ENCODE measurements around the gene TULP3. TPM values are rescaled to one million over a fixed set of nuclear protein-coding genes. Genes with fewer than 3 reads are reported as not detected.

The TULP3 gene
- total and polyA plus RNA-seq, 2 donors (not counting 1 experiment from before 2014, with no cell fraction given) = 39.3 to 47.0 TPM

DNA sequence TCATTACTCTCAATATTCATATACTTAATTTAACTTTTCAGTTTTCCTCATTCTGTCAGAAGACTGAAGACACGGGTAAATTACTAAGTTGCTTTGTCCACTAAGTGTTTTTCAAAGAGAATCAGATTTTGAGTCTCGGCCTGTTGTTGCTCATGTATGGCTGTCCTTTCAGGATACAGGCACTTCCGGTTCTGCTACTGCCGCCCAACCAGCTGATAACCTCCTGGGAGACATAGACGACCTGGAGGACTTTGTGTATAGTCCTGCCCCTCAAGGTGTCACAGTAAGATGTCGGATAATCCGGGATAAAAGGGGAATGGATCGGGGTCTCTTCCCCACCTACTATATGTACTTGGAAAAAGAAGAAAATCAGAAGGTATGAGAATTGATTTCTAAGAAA is 40.2 kb downstream of the TULP3 start:
- Histone ChIP-seq H3K36me3 (ENCODE audit: control insufficient read depth, insufficient read depth, low read length) (peaks cover 6% of the 10 kb centered on the region), H3K4me3 (replicated peaks in 1 of 4; ENCODE audit: control extremely low read depth in 1 of 4, insufficient read depth in 1 of 4, low read depth in 3 of 4, low read length in 4 of 4) (no peak overlapping the region), H3K27ac (ENCODE audit: insufficient read depth, low read length) (no peak overlapping the region), H3K4me2 (ENCODE audit: extremely low read depth, insufficient read depth, low read length) (no peak overlapping the region), H3K9ac (ENCODE audit: insufficient read depth, low read length) (no peak overlapping the region), H4K20me1 (ENCODE audit: control insufficient read depth, extremely low read depth, insufficient read depth, low read length) (no peaks in the 10 kb centered on the region), H3K9me3 (ENCODE audit: control insufficient read depth, insufficient read depth, low read depth, low read length) (no peaks in the 10 kb centered on the region), H2AFZ (ENCODE audit: low read length) (no peak overlapping the region), H3K27me3 (ENCODE audit: control insufficient read depth, insufficient read depth, low read length) (no peaks in the 10 kb centered on the region), H3K4me1 (ENCODE audit: control insufficient read depth, extremely low read depth, insufficient read depth, low read length) (no peaks in the 10 kb centered on the region), H3K79me2 (ENCODE audit: control insufficient read depth, insufficient read depth, low read length) (no peaks in the 10 kb centered on the region)
- TF ChIP-seq EZH2 (IDR thresholded peaks at IDR 0.05; ENCODE audit: low read length, missing control alignments) = no peak
- TF ChIP-seq, protein P1, sequence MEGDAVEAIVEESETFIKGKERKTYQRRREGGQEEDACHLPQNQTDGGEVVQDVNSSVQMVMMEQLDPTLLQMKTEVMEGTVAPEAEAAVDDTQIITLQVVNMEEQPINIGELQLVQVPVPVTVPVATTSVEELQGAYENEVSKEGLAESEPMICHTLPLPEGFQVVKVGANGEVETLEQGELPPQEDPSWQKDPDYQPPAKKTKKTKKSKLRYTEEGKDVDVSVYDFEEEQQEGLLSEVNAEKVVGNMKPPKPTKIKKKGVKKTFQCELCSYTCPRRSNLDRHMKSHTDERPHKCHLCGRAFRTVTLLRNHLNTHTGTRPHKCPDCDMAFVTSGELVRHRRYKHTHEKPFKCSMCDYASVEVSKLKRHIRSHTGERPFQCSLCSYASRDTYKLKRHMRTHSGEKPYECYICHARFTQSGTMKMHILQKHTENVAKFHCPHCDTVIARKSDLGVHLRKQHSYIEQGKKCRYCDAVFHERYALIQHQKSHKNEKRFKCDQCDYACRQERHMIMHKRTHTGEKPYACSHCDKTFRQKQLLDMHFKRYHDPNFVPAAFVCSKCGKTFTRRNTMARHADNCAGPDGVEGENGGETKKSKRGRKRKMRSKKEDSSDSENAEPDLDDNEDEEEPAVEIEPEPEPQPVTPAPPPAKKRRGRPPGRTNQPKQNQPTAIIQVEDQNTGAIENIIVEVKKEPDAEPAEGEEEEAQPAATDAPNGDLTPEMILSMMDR (conservative IDR thresholded peaks at IDR 0.05 in 1 of 2, IDR thresholded peaks at IDR 0.05 in 1 of 2; ENCODE audit: low read depth in 1 of 2, low read length in 2 of 2) = no peak
- DNase-seq (ENCODE audit: low read depth in 2 of 2) = no peak

DNA sequence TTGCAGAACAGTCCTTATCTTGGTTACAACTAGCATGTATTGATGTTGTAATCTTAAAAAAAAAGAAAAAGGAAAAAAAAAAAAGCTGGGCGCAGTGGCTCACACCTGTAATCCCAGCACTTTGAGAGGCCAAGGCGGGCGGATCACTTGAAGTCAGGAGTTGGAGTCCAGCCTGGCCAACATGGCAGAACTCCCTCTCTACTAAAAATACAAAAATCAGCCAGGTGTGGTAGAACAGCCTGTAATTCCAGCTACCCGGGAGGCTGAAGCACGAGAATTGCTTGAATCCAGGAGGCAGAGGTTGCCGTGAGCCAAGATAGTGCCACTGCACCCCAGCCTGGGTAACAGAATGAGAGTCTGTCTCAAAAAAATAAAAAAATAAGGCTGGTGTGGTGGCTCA is 42.9 kb downstream of the TULP3 start:
- no peaks in the 10 kb centered on the region for H3K4me1 ChIP-seq (ENCODE audit: control insufficient read depth, extremely low read depth, insufficient read depth, low read length)
- no peak overlapping the region for H2AFZ ChIP-seq (ENCODE audit: low read length)
- no peaks in the 10 kb centered on the region for H4K20me1 ChIP-seq (ENCODE audit: control insufficient read depth, extremely low read depth, insufficient read depth, low read length)
- peaks cover 11% of the 10 kb centered on the region for H3K36me3 ChIP-seq (ENCODE audit: control insufficient read depth, insufficient read depth, low read length)
- H3K79me2 ChIP-seq (ENCODE audit: control insufficient read depth, insufficient read depth, low read length) = no peaks in the 10 kb centered on the region
- H3K4me2 ChIP-seq (ENCODE audit: extremely low read depth, insufficient read depth, low read length) = no peak overlapping the region
- H3K27ac ChIP-seq (ENCODE audit: insufficient read depth, low read length) = no peak overlapping the region
- H3K9me3 ChIP-seq (ENCODE audit: control insufficient read depth, insufficient read depth, low read depth, low read length) = no peaks in the 10 kb centered on the region
- no peak overlapping the region for H3K9ac ChIP-seq (ENCODE audit: insufficient read depth, low read length)
- no peak for DNase-seq (ENCODE audit: low read depth in 2 of 2)
- no peak overlapping the region for H3K4me3 ChIP-seq (replicated peaks in 1 of 4; ENCODE audit: control extremely low read depth in 1 of 4, insufficient read depth in 1 of 4, low read depth in 3 of 4, low read length in 4 of 4)
- no peaks in the 10 kb centered on the region for H3K27me3 ChIP-seq (ENCODE audit: control insufficient read depth, insufficient read depth, low read length)
- no peak for TF ChIP-seq EZH2 (IDR thresholded peaks at IDR 0.05; ENCODE audit: low read length, missing control alignments)
- TF ChIP-seq, protein P1 (conservative IDR thresholded peaks at IDR 0.05 in 1 of 2, IDR thresholded peaks at IDR 0.05 in 1 of 2; ENCODE audit: low read depth in 1 of 2, low read length in 2 of 2) = no peak

DNA sequence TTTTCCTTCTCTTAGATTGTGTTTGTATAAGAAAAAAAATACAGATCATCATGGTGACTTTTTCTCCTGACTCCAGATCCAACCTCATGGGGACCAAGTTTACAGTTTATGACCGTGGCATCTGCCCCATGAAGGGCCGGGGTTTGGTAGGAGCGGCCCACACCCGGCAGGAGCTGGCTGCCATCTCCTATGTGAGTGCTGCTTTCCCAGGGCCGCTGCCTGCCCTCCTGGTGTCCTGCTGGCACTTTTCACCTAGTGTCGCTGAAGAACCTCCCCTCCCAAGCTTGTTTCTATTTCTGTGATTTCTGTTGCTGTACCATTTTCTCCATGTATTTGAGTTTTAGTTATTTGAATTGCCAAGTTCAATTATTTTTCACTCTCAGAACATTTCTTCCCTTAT is 43.7 kb downstream of the TULP3 start:
- Histone ChIP-seq H3K27ac (ENCODE audit: insufficient read depth, low read length) (no peak overlapping the region), H3K4me1 (ENCODE audit: control insufficient read depth, extremely low read depth, insufficient read depth, low read length) (no peaks in the 10 kb centered on the region), H3K27me3 (ENCODE audit: control insufficient read depth, insufficient read depth, low read length) (no peaks in the 10 kb centered on the region), H3K9me3 (ENCODE audit: control insufficient read depth, insufficient read depth, low read depth, low read length) (no peaks in the 10 kb centered on the region), H4K20me1 (ENCODE audit: control insufficient read depth, extremely low read depth, insufficient read depth, low read length) (no peaks in the 10 kb centered on the region), H3K4me2 (ENCODE audit: extremely low read depth, insufficient read depth, low read length) (no peak overlapping the region), H3K79me2 (ENCODE audit: control insufficient read depth, insufficient read depth, low read length) (no peaks in the 10 kb centered on the region), H3K36me3 (ENCODE audit: control insufficient read depth, insufficient read depth, low read length) (peaks cover 11% of the 10 kb centered on the region), H2AFZ (ENCODE audit: low read length) (no peak overlapping the region), H3K9ac (ENCODE audit: insufficient read depth, low read length) (no peak overlapping the region), H3K4me3 (replicated peaks in 1 of 4; ENCODE audit: control extremely low read depth in 1 of 4, insufficient read depth in 1 of 4, low read depth in 3 of 4, low read length in 4 of 4) (no peak overlapping the region)
- no peak for DNase-seq (ENCODE audit: low read depth in 2 of 2)
- TF ChIP-seq, protein P1 (conservative IDR thresholded peaks at IDR 0.05 in 1 of 2, IDR thresholded peaks at IDR 0.05 in 1 of 2; ENCODE audit: low read depth in 1 of 2, low read length in 2 of 2) = no peak
- TF ChIP-seq EZH2 (IDR thresholded peaks at IDR 0.05; ENCODE audit: low read length, missing control alignments) = no peak
